HEK293T (cell line): Measurements from ENCODE around the gene KRT85.

Experiments
- CTBP1 ChIP-seq: fragments of 450-650 bp; IDR thresholded peaks from 2 replicates; pipeline ENCODE4 v1.6.1; 2016; ENCODE audit warnings: borderline replicate concordance
- FOXK2 ChIP-seq: fragments of 450-650 bp; IDR thresholded peaks from 2 replicates; pipeline ENCODE4 v1.6.1; 2016; ENCODE audit warnings: mild to moderate bottlenecking
- FOXM1 ChIP-seq: fragments of 450-650 bp; IDR thresholded peaks from 2 replicates; pipeline ENCODE4 v1.6.1; 2017; ENCODE audit warnings: mild to moderate bottlenecking, borderline replicate concordance
- HDGF ChIP-seq: fragments of 450-650 bp; IDR thresholded peaks from 2 replicates; pipeline ENCODE4 v1.6.1; 2017; ENCODE audit warnings: antibody characterized with exemption, borderline replicate concordance
- L3MBTL2 ChIP-seq: fragments of 450-650 bp; conservative IDR thresholded peaks from 2 replicates; pipeline ENCODE4 v1.6.1; 2016; ENCODE audit warnings: mild to moderate bottlenecking
- NFRKB ChIP-seq: fragments of 450-650 bp; IDR thresholded peaks from 2 replicates; pipeline ENCODE4 v1.6.1; 2016; ENCODE audit warnings: mild to moderate bottlenecking, moderate library complexity
- PKNOX1 ChIP-seq: fragments of 450-650 bp; IDR thresholded peaks from 2 replicates; pipeline ENCODE4 v1.6.1; 2016
- SP1 ChIP-seq: fragments of 450-650 bp; IDR thresholded peaks from 2 replicates; pipeline ENCODE4 v1.6.1; 2017

GRCh38 chr12:52350021-52350620, 17.2 kb downstream of the KRT85 start:
- TF ChIP-seq CTBP1 (no peak), FOXM1 (no peak), SP1 (no peak), PKNOX1 (no peak), HDGF (no peak), L3MBTL2 (no peak), FOXK2 (no peak), NFRKB (no peak)
